H54 (cell line): ENCODE results near the gene MYDGF.

Source experiments
- DNase-seq: peaks from one replicate; pipeline ENCODE4 v3.0.0; 2011; ENCODE audit warnings: low spot score, mixed read lengths; ENCODE audit not compliant: insufficient read length
- FAIRE-seq: peaks from 3 replicates; lab custom pipeline; 2011; peaks lifted over from hg19 to GRCh38; lab: Jason Lieb, UNC
- POLR2A ChIP-seq: IDR thresholded peaks from 2 replicates; pipeline ENCODE4 v1.6.1; 2011; ENCODE audit warnings: low read depth, mild to moderate bottlenecking, low read length

The MYDGF gene

DNA sequence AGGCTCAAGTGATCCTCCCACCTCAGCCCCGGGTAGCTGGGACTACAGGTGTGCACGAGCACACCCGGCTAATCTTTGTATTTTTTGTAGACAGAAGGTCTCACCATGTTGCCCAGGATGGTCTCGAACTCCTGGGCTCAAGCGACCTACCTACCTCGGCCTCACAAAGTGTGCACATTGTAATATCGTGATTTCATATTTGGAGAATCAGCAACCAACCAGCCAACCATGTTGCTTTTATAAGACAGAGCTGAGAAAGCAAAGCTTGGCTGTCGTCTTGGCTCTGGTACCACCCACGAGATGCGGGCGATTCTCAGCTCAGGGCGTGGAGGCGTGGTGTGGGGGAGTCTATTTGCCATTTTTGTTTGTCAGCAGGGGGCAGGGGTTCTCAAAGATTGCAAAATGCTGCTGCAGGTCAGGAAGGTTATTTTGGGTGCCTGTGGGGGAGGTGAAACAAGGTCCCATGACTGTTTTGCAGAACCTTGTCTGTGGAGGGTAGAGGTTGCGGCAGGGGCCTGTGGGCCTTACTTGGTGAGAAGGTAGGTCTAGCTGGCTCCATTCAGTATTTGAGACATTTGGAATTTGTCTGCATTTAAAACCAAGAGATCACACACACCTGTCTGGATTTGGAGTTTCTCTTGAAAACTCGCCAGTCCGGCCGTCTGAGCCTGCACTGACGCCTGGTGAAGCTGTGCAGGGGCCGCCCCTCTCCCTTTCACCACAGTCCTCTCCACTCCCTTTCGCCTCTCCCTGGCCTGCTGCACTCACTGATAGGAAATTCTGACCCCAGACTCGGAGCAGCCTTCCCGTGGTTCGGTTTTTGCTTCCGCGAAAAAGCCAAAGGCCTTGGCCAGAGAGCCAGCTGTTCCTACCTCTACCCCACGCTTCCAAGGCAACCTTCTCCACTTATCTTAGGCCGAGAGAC lies 15.4 kb downstream of the MYDGF start:
- TF ChIP-seq POLR2A = no peak
- DNase-seq (no peak), FAIRE-seq (no peak)

GRCh38 chr19:4653793-4654436 lies 16.2 kb downstream of the MYDGF start:
- FAIRE-seq = no peak
- no peak for DNase-seq
- TF ChIP-seq POLR2A = no peak

GRCh38 chr19:4652075-4652474 lies 18.1 kb downstream of the MYDGF start:
- DNase-seq (no peak), FAIRE-seq (no peak)
- TF ChIP-seq POLR2A = no peak

DNA sequence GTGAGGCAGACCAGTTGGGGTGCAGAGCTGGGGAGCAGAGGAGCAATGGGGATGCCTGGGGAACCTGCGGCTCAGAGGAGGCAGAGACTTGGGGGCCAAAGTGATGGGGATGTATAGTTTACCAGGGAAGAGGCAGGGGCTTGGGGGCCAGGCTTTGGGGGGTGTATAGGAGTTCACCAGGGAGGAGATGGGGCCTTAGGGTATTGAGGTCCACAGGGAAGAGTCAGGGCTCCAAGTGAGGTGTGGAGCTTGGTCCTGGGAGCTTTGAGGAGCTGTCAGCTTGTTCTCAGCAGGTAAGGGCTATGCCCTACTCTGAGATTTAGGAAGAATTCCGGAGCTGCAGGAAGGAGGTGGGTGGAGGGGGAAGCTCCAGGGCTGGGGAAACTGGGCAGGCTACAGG lies 20.0 kb downstream of the MYDGF start:
- FAIRE-seq (no peak), DNase-seq (no peak)
- TF ChIP-seq POLR2A = no peak

- DNase-seq = no peak
- no peak for TF ChIP-seq POLR2A
- FAIRE-seq = no peak
Measured at GRCh38 chr19:4649392-4650047, 20.6 kb downstream of the MYDGF start.

DNA sequence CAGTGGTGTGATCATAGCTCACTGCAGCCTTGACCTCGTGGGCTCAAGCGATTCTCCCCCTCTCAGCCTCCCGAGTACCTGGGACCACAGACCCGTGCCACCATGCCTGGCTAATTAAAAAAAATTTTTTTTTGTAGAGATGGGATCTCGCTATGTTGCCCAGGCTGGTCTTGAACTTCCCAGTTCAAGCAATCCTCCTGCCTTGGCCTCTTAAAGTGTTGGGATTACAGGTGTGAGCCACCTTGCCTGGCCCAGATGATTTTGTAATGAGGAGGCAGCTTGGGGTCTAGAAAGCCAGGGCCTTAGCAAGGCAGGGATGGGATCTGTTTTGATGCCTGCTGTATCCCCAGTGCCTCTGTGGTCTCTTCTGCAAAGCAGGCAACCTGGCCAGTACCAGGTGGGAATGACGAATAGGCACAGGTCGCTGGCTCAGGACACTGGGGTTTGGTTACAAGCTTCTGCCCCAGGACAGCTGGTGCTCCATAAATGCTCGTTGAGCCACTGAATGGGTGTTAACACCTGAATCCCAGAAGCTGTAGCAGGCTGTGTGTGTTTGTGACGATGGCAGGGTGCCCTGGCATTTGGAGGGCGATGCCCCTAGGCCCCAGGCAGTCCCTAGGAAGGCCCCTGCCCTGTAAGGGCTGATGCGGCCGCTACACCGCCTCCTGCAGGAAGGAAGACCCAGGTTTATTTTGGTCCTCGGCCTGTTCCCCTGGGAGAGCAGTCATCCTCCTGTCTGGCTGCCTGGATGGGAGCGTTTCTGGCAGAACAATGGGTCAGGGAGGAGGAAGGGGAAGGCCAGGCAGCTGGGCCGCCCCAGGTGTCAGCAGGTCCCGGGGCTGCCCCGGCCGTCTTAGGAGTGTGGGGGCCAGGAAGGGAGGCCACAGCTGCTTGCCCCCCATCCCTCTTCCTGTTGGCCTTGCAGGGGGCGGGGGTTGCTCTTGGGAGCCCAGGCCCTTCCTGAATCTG lies 22.2 kb downstream of the MYDGF start:
- FAIRE-seq (no peak), DNase-seq (no peak)
- no peak for TF ChIP-seq POLR2A

DNA sequence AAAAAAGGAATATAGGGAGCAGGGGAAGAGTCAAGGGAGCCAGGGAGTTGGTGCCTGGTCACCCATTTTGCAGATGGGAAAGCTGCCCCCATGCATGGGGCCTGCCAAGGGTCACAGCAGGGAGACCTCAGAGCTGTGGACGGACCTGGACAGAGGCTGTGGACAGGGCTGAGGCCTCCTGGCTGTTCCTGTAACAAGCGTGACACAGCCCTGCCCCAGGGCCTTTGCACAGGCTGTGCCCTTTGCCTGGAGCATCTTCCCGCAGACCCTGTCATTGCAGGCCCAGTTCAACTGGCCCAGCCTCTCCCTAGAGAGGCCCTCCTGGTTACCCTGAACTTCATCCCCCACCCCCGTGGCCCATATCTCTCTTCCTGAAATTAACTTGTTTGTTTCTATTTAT lies 24.4 kb downstream of the MYDGF start:
- no peak for DNase-seq
- FAIRE-seq = no peak
- TF ChIP-seq POLR2A = no peak

DNA sequence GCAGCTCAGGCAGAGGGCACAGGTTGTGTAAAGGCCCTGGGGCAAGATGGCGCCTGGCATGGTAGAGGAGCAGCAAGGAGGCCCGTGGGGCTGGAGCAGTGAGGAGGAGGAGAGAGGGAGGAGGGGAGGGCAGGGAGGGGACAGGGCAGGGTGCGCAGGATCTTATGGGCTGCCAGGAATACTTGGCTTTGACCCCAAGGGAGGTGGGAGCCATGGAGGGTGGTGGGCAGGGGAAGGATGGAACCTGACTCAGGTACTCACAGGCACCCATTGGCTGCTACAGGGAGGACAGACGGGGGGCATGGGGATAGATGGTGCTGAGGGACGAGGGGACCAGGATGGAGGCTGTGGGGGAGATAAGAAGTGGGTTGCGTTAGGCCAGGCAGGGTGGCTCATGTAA lies 27.5 kb downstream of the MYDGF start:
- TF ChIP-seq POLR2A = no peak
- FAIRE-seq = no peak

GRCh38 chr19:4641132-4641531 lies 29.0 kb downstream of the MYDGF start:
- DNase-seq = no peak
- FAIRE-seq = no peak
- no peak for TF ChIP-seq POLR2A

More for the DNA sequence above, 27.5 kb downstream of the MYDGF start:
- no peak for DNase-seq

GRCh38 chr19:4640247-4641000 lies 29.7 kb downstream of the MYDGF start:
- FAIRE-seq = no peak
- DNase-seq = no peak
- TF ChIP-seq POLR2A = no peak

GRCh38 chr19:4639531-4640246 lies 30.5 kb downstream of the MYDGF start:
- no peak for FAIRE-seq
- no peak for TF ChIP-seq POLR2A

More at GRCh38 chr19:4639531-4640246, 30.5 kb downstream of the MYDGF start:
- DNase-seq = no peak
